Liver (tissue), 9 donors: ENCODE measurements around the gene OGG1. TPM values are rescaled to one million over a fixed set of nuclear protein-coding genes. Genes with fewer than 3 reads are reported as not detected.

Experiments
- DNase-seq: peaks from one replicate; pipeline ENCODE4 v3.0.0-alpha.2; 2017; ENCODE audit warnings: low spot score
- H3K27ac ChIP-seq, 2 donors: one replicate each; pipeline ENCODE4 v1.7.0; 2013; ENCODE audit warnings: inconsistent platforms in 2 of 2, low read length in 2 of 2, control low read depth in 1 of 2, low read depth in 1 of 2, mild to moderate bottlenecking in 1 of 2
- H3K27me3 ChIP-seq, 4 donors: one replicate each; pipeline versions ENCODE4 v1.6.1 to v1.7.0; 2013; ENCODE audit warnings: low read length in 3 of 4, inconsistent platforms in 1 of 4, mild to moderate bottlenecking in 1 of 4, moderate library complexity in 1 of 4; ENCODE audit not compliant: control insufficient read depth in 4 of 4, insufficient read depth in 4 of 4
- H3K36me3 ChIP-seq, 4 donors: one replicate each; pipeline versions ENCODE4 v1.6.1 to v1.7.0; 2013; ENCODE audit warnings: low read length in 3 of 4, mild to moderate bottlenecking in 3 of 4, low read depth in 1 of 4, moderate library complexity in 1 of 4; ENCODE audit not compliant: control insufficient read depth in 4 of 4, insufficient read depth in 3 of 4
- H3K4me1 ChIP-seq, 4 donors: one replicate each; pipeline versions ENCODE4 v1.6.1 to v1.7.0; 2013; ENCODE audit warnings: low read length in 3 of 4, mild to moderate bottlenecking in 3 of 4, moderate library complexity in 1 of 4; ENCODE audit not compliant: control insufficient read depth in 4 of 4, insufficient read depth in 4 of 4
- H3K4me3 ChIP-seq, 3 donors: one replicate each; pipeline versions ENCODE4 v1.6.1 to v1.7.0; 2013; ENCODE audit warnings: low read length in 3 of 3, control low read depth in 1 of 3, low read depth in 1 of 3, mild to moderate bottlenecking in 1 of 3
- H3K9ac ChIP-seq, 2 donors: one replicate each; pipeline ENCODE4 v1.7.0; 2013; ENCODE audit warnings: low read length in 2 of 2, mild to moderate bottlenecking in 2 of 2, moderate library complexity in 2 of 2, control low read depth in 1 of 2, low read depth in 1 of 2
- H3K9me3 ChIP-seq, 4 donors: one replicate each; pipeline versions ENCODE4 v1.6.1 to v1.7.0; 2013; ENCODE audit warnings: low read length in 3 of 4; ENCODE audit not compliant: control insufficient read depth in 4 of 4
- ATF3 ChIP-seq: IDR thresholded peaks from 2 replicates; pipeline ENCODE4 v1.6.1; 2016; ENCODE audit warnings: antibody characterized with exemption
- CTCF ChIP-seq: fragments of 150-350 bp; IDR thresholded peaks from 2 replicates; pipeline ENCODE4 v1.5.1; 2017; ENCODE audit warnings: improper control_type of control experiment, low read depth, low read length; ENCODE audit not compliant: missing input control
- EGR1 ChIP-seq, 2 donors: IDR thresholded peaks; 2 replicates each; pipeline ENCODE4 v1.6.1; 2016 to 2018; ENCODE audit warnings: antibody characterized with exemption in 2 of 2, low read depth in 2 of 2
- FOXA2 ChIP-seq: IDR thresholded peaks from 2 replicates; pipeline ENCODE4 v1.6.1; 2016; ENCODE audit warnings: antibody characterized with exemption
- GABPA ChIP-seq, 2 donors: IDR thresholded peaks in 1 of 2; conservative IDR thresholded peaks in 1 of 2; 2 replicates each; pipeline ENCODE4 v1.6.1; 2016; ENCODE audit warnings: antibody characterized with exemption in 2 of 2, mild to moderate bottlenecking in 1 of 2, moderate library complexity in 1 of 2
- HNF4G ChIP-seq: IDR thresholded peaks from 2 replicates; pipeline ENCODE4 v1.6.1; 2016; ENCODE audit warnings: antibody characterized with exemption
- MAX ChIP-seq: IDR thresholded peaks from 2 replicates; pipeline ENCODE4 v1.6.1; 2016; ENCODE audit warnings: antibody characterized with exemption
- RAD21 ChIP-seq, 2 donors: IDR thresholded peaks; 2 replicates each; pipeline ENCODE4 v1.6.1; 2016; ENCODE audit warnings: antibody characterized with exemption in 2 of 2, mild to moderate bottlenecking in 2 of 2
- REST ChIP-seq: IDR thresholded peaks from 2 replicates; pipeline ENCODE4 v1.6.1; 2016; ENCODE audit warnings: antibody characterized with exemption, mild to moderate bottlenecking
- RXRA ChIP-seq, 2 donors: IDR thresholded peaks; 2 replicates each; pipeline ENCODE4 v1.6.1; 2017 to 2018; ENCODE audit warnings: antibody characterized with exemption in 2 of 2, mild to moderate bottlenecking in 1 of 2
- SP1 ChIP-seq: IDR thresholded peaks from 2 replicates; pipeline ENCODE4 v1.6.1; 2018; ENCODE audit warnings: antibody characterized with exemption, mild to moderate bottlenecking
- TAF1 ChIP-seq: conservative IDR thresholded peaks from 2 replicates; pipeline ENCODE4 v1.6.1; 2016; ENCODE audit warnings: antibody characterized with exemption, mild to moderate bottlenecking
- WGBS: extraction: QIAGEN DNeasy Blood & Tissue Kit; methylation state at CpG from one replicate; pipeline ENCODE4 v1.1.7; 2013; 5-methylcytosine and 5-hydroxymethylcytosine counted together
- polyA plus RNA-seq, 2 donors: library from polyadenylated mRNA; stranded (reverse) in 1 of 2; unstranded in 1 of 2; fragments of 200-250 nt in 1 of 2; fragments of >200 nt in 1 of 2; fragmentation: Nextera tagmentation in 1 of 2; extraction: Ambion mirVana in 1 of 2; gene quantifications; one replicate each; pipeline versions ENCODE4 v1.2.1 to v1.2.3, GENCODE V29; 2013 to 2015
- total RNA-seq, 2 donors: library from RNA; depleted of rRNA; stranded (reverse); fragments of >200 nt; gene quantifications; one replicate each; pipeline ENCODE4 v1.2.3, GENCODE V29; 2014
- donor health status: healthy.
- donor health status: healthy.
- donor health status: healthy.
- donor health status: healthy.
- donor health status: healthy.

OGG1 gene
- total and polyA plus RNA-seq, 4 donors = 8.9 to 19.8 (median 10.0) TPM

GRCh38 chr3:9800529-9800928 lies 50.8 kb downstream of the OGG1 start:
- TF ChIP-seq RAD21 (IDR thresholded peaks at IDR 0.05) = peak in 1 of 2 donors; percentile 50
- no peak for TF ChIP-seq GABPA (IDR thresholded peaks at IDR 0.05 in 1 of 2, conservative IDR thresholded peaks at IDR 0.05 in 1 of 2)
- no peak for TF ChIP-seq ATF3
- no peak for TF ChIP-seq FOXA2
- TF ChIP-seq CTCF = peak; percentile 10
- peaks cover 21 to 75% (median 61%) of the 10 kb centered on the region in 4 donors for H3K36me3 ChIP-seq
- no peaks in the 10 kb centered on the region for H3K4me1 ChIP-seq
- H3K9ac ChIP-seq = no peak overlapping the region
- H3K27ac ChIP-seq = no peak overlapping the region
- H3K27me3 ChIP-seq = no peaks in the 10 kb centered on the region
- H3K9me3 ChIP-seq = no peaks in the 10 kb centered on the region
- WGBS = 88% methylated on average over 5 of the region's 5 CpGs
- H3K4me3 ChIP-seq = no peak overlapping the region
- no peak for DNase-seq

- Histone ChIP-seq H3K4me1 (no peaks in the 10 kb centered on the region), H3K36me3 (peaks cover 22 to 72% (median 61%) of the 10 kb centered on the region in 4 donors), H3K9me3 (no peaks in the 10 kb centered on the region), H3K27me3 (no peaks in the 10 kb centered on the region), H3K4me3 (no peak overlapping the region), H3K9ac (no peak overlapping the region), H3K27ac (no peak overlapping the region)
- WGBS = 90% methylated on average over 1 of the region's 1 CpG
- DNase-seq = no peak
- no peak for TF ChIP-seq RXRA (IDR thresholded peaks at IDR 0.05)
Measured at GRCh38 chr3:9803494-9803893, 53.7 kb downstream of the OGG1 start.

GRCh38 chr3:9804996-9805395 lies 55.2 kb downstream of the OGG1 start:
- Histone ChIP-seq H3K4me1 (peaks cover 0 to 7% (median 4%) of the 10 kb centered on the region in 4 donors), H3K27ac (no peak overlapping the region), H3K27me3 (no peaks in the 10 kb centered on the region), H3K36me3 (peaks cover 20 to 58% (median 52%) of the 10 kb centered on the region in 4 donors), H3K9me3 (no peaks in the 10 kb centered on the region), H3K4me3 (no peak overlapping the region), H3K9ac (no peak overlapping the region)
- TF ChIP-seq TAF1 = no peak
- TF ChIP-seq HNF4G = no peak
- no peak for TF ChIP-seq RAD21 (IDR thresholded peaks at IDR 0.05)
- TF ChIP-seq SP1 = no peak
- no peak for TF ChIP-seq EGR1 (IDR thresholded peaks at IDR 0.05; ENCODE audit: low read depth in 2 of 2)
- TF ChIP-seq REST = no peak
- TF ChIP-seq MAX = no peak
- WGBS = 94% methylated on average over 5 of the region's 5 CpGs
- DNase-seq = no peak
